BLaER1 treated with 17β-estradiol and CSF1 and Interleukin-3, amounts not matched to agents 10 nM and 100 nM (cell line): ENCODE results near the gene AFP.
"Not testable (repeated sequence)": the region's sequence is repeated elsewhere in the genome, so short reads cannot be mapped to it uniquely, and the experiment has no call there.

Source experiments
- H3K27ac ChIP-seq, 11 experiments: shearing (Covaris generic); formaldehyde crosslinking; 2 replicates each; pipeline ENCODE4 v1.8.1; 2022
- H3K27me3 ChIP-seq, 11 experiments: shearing (Covaris generic); formaldehyde crosslinking; 2 replicates each; pipeline ENCODE4 v1.8.1; 2022
- H3K36me3 ChIP-seq, 11 experiments: shearing (Covaris generic); formaldehyde crosslinking; 2 replicates each; pipeline ENCODE4 v1.8.1; 2022
- H3K4me1 ChIP-seq, 10 experiments: shearing (Covaris generic); formaldehyde crosslinking; 2 replicates each; pipeline ENCODE4 v1.8.1; 2022
- H3K4me2 ChIP-seq, 11 experiments: shearing (Covaris generic); formaldehyde crosslinking; 2 replicates each; pipeline ENCODE4 v1.8.1; 2022
- H3K4me3 ChIP-seq, 10 experiments: shearing (Covaris generic); formaldehyde crosslinking; 2 replicates each; pipeline ENCODE4 v1.8.1; 2022
- H3K9ac ChIP-seq, 11 experiments: shearing (Covaris generic); formaldehyde crosslinking; 2 replicates each; pipeline ENCODE4 v1.8.1; 2022
- H3K9me3 ChIP-seq, 11 experiments: shearing (Covaris generic); formaldehyde crosslinking; replicated peaks in 1 of 11; 2 replicates each; pipeline ENCODE4 v1.8.1; 2022
- H4K20me1 ChIP-seq, 11 experiments: shearing (Covaris generic); formaldehyde crosslinking; 2 replicates each; pipeline ENCODE4 v1.8.1; 2022
- Cebpa-rat ChIP-seq, 11 experiments: shearing (Covaris generic); IDR thresholded peaks; 2 replicates each; pipeline ENCODE4 v1.8.1; 2022

Gene AFP

DNA sequence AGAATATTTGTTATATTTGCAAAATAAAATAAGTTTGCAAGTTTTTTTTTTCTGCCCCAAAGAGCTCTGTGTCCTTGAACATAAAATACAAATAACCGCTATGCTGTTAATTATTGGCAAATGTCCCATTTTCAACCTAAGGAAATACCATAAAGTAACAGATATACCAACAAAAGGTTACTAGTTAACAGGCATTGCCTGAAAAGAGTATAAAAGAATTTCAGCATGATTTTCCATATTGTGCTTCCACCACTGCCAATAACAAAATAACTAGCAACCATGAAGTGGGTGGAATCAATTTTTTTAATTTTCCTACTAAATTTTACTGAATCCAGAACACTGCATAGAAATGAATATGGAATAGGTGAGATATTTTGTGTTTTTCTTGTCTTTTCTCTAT is at the start of gene AFP:
Gene AFP (plus strand): TSS at position 238 of the 400 bp plus-strand sequence. CDS start 42 bp downstream, at position 280.
- Histone ChIP-seq H3K4me2 (no peak within 1 kb of the TSS), H3K27ac (no peak within 1 kb of the TSS), H3K27me3 (no peaks in the 10 kb centered on the region), H3K9me3 (no peaks in the 10 kb centered on the region), H3K4me1 (no peaks in the 10 kb centered on the region), H3K4me3 (no peak within 1 kb of the TSS), H4K20me1 (no peaks in the 10 kb centered on the region), H3K36me3 (no peaks in the 10 kb centered on the region), H3K9ac (no peak within 1 kb of the TSS)
- TF ChIP-seq Cebpa-rat (IDR thresholded peaks at IDR 0.05): no peak

DNA sequence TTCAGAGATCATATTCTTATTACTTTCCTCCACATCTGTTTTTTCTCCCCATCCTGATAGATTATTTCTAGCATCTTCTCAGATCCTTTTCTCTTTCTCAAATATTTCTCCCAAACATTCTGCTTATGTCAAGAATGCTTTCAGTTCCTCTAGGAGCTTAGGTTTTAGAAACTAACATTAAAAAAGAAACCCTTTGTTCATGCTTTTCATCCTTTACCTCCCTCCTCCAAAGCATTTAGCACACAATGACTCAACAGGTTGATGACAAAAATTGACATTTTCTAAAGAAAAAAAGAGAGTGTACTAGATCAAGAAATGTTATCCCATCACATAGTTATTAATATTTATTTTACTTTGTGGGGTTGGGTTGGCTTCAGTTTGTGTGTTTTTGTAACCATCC is 48.5 kb upstream of the AFP start:
- Histone ChIP-seq H3K4me1 (no peaks in the 10 kb centered on the region), H3K4me2 (no peak overlapping the region), H3K9me3 (no peaks in the 10 kb centered on the region), H3K9ac (no peak overlapping the region), H4K20me1 (no peaks in the 10 kb centered on the region), H3K4me3 (no peak overlapping the region), H3K36me3 (no peaks in the 10 kb centered on the region), H3K27me3 (no peaks in the 10 kb centered on the region), H3K27ac (no peak overlapping the region)
- no peak for TF ChIP-seq Cebpa-rat (IDR thresholded peaks at IDR 0.05)

DNA sequence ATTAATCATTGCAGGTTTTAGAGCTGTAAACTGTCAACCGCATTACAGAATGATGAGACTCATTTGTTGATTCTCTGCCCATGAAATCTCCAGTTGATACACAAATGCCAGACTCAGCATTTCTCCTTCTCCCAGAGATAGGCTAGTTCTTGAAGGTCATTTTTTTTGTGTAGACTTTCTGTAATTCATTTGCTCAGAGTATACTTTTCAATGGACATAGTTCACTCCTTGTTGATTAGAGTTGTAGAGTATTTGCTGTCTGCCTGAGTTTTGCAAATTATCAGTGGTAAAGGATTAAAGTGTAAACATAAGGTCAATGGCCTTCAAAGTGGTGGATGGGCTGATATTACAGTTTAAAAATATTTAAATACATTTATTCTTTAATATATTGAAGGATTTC is 47.1 kb upstream of the AFP start:
- H3K4me1 ChIP-seq: no peaks in the 10 kb centered on the region
- no peak overlapping the region for H3K27ac ChIP-seq

DNA sequence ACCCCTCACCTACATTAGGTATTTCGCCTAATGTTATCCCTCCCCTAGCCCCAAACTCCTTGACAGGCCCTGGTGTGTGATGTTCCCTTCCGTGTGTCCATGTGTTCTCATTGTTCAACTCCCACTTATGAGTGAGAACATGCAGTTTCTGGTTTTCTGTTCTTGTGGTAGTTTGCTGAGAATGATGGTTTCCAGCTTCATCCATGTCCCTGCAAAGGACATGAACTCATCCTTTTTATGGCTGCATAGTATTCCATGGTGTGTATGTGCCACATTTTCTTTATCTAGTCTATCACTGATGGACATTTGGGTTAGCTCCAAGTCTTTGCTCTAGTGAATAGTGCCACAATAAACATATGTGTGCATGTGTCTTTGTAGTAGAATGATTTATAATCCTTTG is 46.4 kb upstream of the AFP start:
- not testable (repeated sequence) for H3K9ac ChIP-seq, H3K36me3 ChIP-seq, H3K4me3 ChIP-seq, H3K27me3 ChIP-seq, H3K27ac ChIP-seq, H3K4me2 ChIP-seq, H4K20me1 ChIP-seq, H3K4me1 ChIP-seq, H3K9me3 ChIP-seq

More for the DNA sequence above, 47.1 kb upstream of the AFP start:
- no peak overlapping the region for H3K4me3 ChIP-seq
- H4K20me1 ChIP-seq: no peaks in the 10 kb centered on the region
- no peak overlapping the region for H3K9ac ChIP-seq
- H3K9me3 ChIP-seq: no peaks in the 10 kb centered on the region
- no peak overlapping the region for H3K4me2 ChIP-seq
- H3K36me3 ChIP-seq: no peaks in the 10 kb centered on the region
- no peak for TF ChIP-seq Cebpa-rat (IDR thresholded peaks at IDR 0.05)
- H3K27me3 ChIP-seq: no peaks in the 10 kb centered on the region

DNA sequence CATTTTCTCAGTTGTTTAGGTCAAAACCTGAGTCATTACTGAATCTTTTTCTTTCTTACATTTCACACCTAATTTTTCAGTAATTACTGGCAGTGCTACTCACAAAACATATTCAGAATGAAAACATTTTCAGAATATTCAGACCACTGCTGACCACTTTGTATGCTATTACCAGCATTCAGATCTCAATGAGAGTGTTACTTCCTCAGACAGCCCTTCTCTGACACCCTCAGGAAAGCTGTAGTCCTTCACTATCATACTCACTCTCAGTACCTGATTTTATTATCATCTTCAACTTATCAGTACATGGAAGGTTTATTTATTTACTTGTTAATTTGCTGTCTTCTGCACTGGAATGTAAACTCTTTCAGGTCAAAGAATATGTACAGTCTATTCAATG is 44.2 kb upstream of the AFP start:
- H3K36me3 ChIP-seq: no peaks in the 10 kb centered on the region
- H3K9ac ChIP-seq: no peak overlapping the region
- H3K9me3 ChIP-seq: no peaks in the 10 kb centered on the region
- no peaks in the 10 kb centered on the region for H4K20me1 ChIP-seq
- H3K4me2 ChIP-seq: no peak overlapping the region
- no peak for TF ChIP-seq Cebpa-rat (IDR thresholded peaks at IDR 0.05)
- H3K27me3 ChIP-seq: no peaks in the 10 kb centered on the region
- no peak overlapping the region for H3K4me3 ChIP-seq
- no peak overlapping the region for H3K27ac ChIP-seq
- no peaks in the 10 kb centered on the region for H3K4me1 ChIP-seq

DNA sequence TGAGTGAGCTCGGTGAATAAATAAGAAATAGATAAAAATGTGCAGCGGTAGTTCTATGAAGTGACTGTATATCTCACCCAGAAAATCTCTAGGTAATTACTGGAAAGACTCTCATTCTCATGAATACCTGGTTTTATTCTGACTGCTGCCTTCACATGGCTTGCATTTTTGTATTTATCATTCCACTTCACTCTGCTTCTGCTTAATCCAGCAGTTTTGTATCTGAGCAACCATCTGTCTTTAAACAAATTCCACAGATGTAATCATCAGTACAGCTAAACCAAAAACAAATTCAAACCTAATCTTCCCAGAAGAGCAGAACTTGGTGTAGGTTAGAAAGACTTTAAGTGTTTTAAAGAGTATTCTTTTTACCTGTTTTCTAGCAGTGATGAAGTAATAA is 43.1 kb upstream of the AFP start:
- no peak for TF ChIP-seq Cebpa-rat (IDR thresholded peaks at IDR 0.05)
- H3K9me3 ChIP-seq: no peaks in the 10 kb centered on the region
- no peak overlapping the region for H3K4me3 ChIP-seq
- no peaks in the 10 kb centered on the region for H3K27me3 ChIP-seq
- H3K36me3 ChIP-seq: no peaks in the 10 kb centered on the region
- H3K9ac ChIP-seq: no peak overlapping the region
- H4K20me1 ChIP-seq: no peaks in the 10 kb centered on the region
- no peaks in the 10 kb centered on the region for H3K4me1 ChIP-seq
- no peak overlapping the region for H3K27ac ChIP-seq
- no peak overlapping the region for H3K4me2 ChIP-seq

DNA sequence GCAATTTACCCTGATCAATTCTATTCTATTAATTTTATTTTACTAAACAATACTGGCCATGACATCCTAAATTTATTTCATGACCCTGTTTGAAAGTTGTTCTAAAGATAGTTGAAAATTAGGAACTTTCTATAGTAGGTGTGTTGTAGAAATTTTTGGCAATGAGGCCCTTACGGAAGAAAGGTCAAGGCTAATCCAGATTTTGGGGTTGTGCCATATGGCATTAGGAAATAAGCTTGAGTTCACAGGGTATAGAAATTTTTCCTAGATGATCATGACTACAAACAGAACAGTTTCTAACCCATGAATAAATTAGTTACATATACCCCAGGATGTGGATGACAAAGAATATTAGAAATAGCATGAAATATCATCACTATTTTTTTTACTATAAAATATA is 39.7 kb upstream of the AFP start:
- H3K36me3 ChIP-seq: no peaks in the 10 kb centered on the region
- H3K9ac ChIP-seq: no peak overlapping the region
- no peaks in the 10 kb centered on the region for H4K20me1 ChIP-seq
- H3K4me2 ChIP-seq: no peak overlapping the region
- no peak for TF ChIP-seq Cebpa-rat (IDR thresholded peaks at IDR 0.05)
- no peak overlapping the region for H3K4me3 ChIP-seq
- no peaks in the 10 kb centered on the region for H3K4me1 ChIP-seq
- H3K27ac ChIP-seq: no peak overlapping the region
- H3K27me3 ChIP-seq: no peaks in the 10 kb centered on the region
- H3K9me3 ChIP-seq: no peaks in the 10 kb centered on the region

DNA sequence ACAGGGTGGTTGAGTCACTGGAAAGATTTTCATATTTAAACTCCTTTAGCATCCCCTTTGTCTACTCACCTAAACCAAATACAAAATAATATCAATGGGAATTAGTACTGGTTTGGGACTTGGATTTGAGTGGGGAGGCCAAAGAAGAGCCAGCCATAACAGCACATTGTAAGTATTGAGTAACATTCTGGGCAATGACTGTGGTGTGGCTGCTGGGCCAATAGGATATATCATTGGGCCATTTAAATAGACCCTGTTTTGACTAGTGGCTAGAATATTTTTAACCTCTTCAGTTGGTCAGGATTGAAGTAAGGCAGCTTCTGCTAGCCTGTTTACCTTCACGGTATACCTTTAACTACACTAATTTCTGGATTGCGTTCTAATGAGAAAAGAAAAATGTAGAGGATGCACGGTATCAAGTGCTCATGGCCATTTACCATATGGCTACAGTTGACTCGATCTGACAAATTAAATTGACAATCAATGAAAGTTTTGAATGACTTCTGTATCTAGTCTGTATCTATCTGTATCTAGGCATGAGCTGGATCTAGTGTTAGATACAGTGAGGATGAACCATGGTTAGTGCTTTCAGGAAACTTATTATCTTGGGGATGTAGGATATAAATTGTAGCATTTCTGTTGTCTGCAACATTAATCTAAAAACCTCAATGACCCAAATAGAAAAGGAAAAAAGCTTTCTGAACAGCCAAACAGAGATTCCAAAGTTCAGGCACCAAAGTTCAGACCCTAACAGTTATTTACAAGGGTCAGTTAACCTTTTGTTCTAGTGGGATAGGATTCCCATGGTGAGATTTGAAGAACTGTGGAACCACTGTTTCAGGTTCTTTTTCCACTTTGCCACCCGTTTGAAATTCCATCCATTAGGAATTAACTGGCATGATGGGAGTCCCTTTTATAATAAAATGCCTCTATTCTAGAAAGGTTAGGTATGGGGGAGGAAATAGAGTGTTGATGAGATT is 38.7 kb upstream of the AFP start:
- no peak for TF ChIP-seq Cebpa-rat (IDR thresholded peaks at IDR 0.05)

DNA sequence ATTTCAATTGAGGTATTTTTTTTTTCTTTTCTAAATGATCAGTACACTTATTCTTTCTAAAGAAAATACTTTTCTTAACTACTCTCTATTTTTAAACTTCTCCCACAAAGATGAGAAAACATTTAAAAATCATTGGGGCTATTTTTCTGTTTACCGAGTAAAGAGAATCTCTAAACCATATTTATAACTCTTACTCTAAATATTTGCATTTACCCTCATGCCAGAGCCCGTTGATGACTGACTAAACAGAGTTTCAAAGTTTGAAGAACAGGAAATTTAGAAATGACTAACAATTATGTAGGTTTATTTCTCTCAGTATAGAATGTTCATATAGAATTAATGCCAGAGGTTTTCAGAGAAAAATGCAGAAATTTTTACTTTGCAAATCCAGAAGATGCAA is 34.6 kb upstream of the AFP start:
- TF ChIP-seq Cebpa-rat (IDR thresholded peaks at IDR 0.05): no peak
- no peaks in the 10 kb centered on the region for H4K20me1 ChIP-seq
- H3K27me3 ChIP-seq: no peaks in the 10 kb centered on the region
- no peak overlapping the region for H3K4me3 ChIP-seq
- no peaks in the 10 kb centered on the region for H3K36me3 ChIP-seq
- no peaks in the 10 kb centered on the region for H3K9me3 ChIP-seq
- H3K4me2 ChIP-seq: no peak overlapping the region
- no peak overlapping the region for H3K27ac ChIP-seq
- no peaks in the 10 kb centered on the region for H3K4me1 ChIP-seq
- H3K9ac ChIP-seq: no peak overlapping the region

More for the DNA sequence above, 38.7 kb upstream of the AFP start:
- no peaks in the 10 kb centered on the region for H4K20me1 ChIP-seq
- H3K36me3 ChIP-seq: no peaks in the 10 kb centered on the region
- H3K4me1 ChIP-seq: no peaks in the 10 kb centered on the region
- no peaks in the 10 kb centered on the region for H3K9me3 ChIP-seq
- H3K4me3 ChIP-seq: no peak overlapping the region
- H3K27ac ChIP-seq: no peak overlapping the region
- H3K9ac ChIP-seq: no peak overlapping the region
- H3K4me2 ChIP-seq: no peak overlapping the region
- no peaks in the 10 kb centered on the region for H3K27me3 ChIP-seq

DNA sequence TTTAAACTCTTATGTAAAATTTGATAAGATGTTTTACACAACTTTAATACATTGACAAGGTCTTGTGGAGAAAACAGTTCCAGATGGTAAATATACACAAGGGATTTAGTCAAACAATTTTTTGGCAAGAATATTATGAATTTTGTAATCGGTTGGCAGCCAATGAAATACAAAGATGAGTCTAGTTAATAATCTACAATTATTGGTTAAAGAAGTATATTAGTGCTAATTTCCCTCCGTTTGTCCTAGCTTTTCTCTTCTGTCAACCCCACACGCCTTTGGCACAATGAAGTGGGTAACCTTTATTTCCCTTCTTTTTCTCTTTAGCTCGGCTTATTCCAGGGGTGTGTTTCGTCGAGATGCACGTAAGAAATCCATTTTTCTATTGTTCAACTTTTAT is 32.0 kb upstream of the AFP start, which contains the start of gene ALB:
Gene ALB (plus strand): TSS at position 246 of the 400 bp plus-strand sequence. CDS start 41 bp downstream, at position 287.
- no peaks in the 10 kb centered on the region for H4K20me1 ChIP-seq
- no peaks in the 10 kb centered on the region for H3K27me3 ChIP-seq
- H3K4me3 ChIP-seq: no peak within 1 kb of the TSS
- no peaks in the 10 kb centered on the region for H3K36me3 ChIP-seq
- H3K4me1 ChIP-seq: no peaks in the 10 kb centered on the region
- TF ChIP-seq Cebpa-rat (IDR thresholded peaks at IDR 0.05): no peak
- H3K9me3 ChIP-seq: no peaks in the 10 kb centered on the region
- no peak within 1 kb of the TSS for H3K27ac ChIP-seq
- H3K4me2 ChIP-seq: no peak within 1 kb of the TSS
- no peak within 1 kb of the TSS for H3K9ac ChIP-seq
